Right atrium auricular region (tissue), 2 donors: ENCODE data around the gene ZSCAN26. TPM values are rescaled to one million over a fixed set of nuclear protein-coding genes. Genes with fewer than 3 reads are reported as not detected.

ENCODE experiments used
- DNase-seq: peaks from one replicate; pipeline ENCODE4 v3.0.0-alpha.2; 2019; ENCODE audit warnings: low spot score
- H3K27ac ChIP-seq, 2 donors: fragments of 200-600 bp; sonication (generic); 1 replicate in 1 of 2; 2 replicates in 1 of 2; pipeline ENCODE4 v1.5.1; 2016 to 2019
- H3K27me3 ChIP-seq, 2 donors: fragments of 200-600 bp; sonication (generic); one replicate each; pipeline versions ENCODE4 v1.5.1 to v1.6.0; 2017 to 2019
- H3K36me3 ChIP-seq: fragments of 200-600 bp; sonication (generic); one replicate; pipeline ENCODE4 v1.5.1; 2016
- H3K4me1 ChIP-seq, 2 donors: fragments of 200-600 bp; sonication (generic); one replicate each; pipeline versions ENCODE4 v1.5.1 to v1.6.0; 2017 to 2019
- H3K4me3 ChIP-seq, 2 donors: fragments of 200-600 bp; sonication (generic); 1 replicate in 1 of 2; 2 replicates in 1 of 2; pipeline ENCODE4 v1.5.1; 2017 to 2019; ENCODE audit warnings: mild to moderate bottlenecking in 1 of 2, moderate library complexity in 1 of 2
- H3K9me3 ChIP-seq, 2 donors: fragments of 200-600 bp; sonication (generic); one replicate each; pipeline ENCODE4 v1.5.1; 2019
- total RNA-seq, 2 donors: library from RNA; depleted of rRNA; stranded (reverse); fragments of >200 nt; gene quantifications; one replicate each; pipeline ENCODE4 v1.1.0, GENCODE V29; 2016
- TF ChIP-seq, protein P1 (sequence below), 2 donors: fragments of 200-600 bp; sonication (generic); IDR thresholded peaks; one replicate each; pipeline ENCODE4 v1.5.1; 2019; ENCODE audit warnings: antibody characterized with exemption in 2 of 2

Gene ZSCAN26
- total RNA-seq, 2 donors from 2014 or later: 11.2 to 13.3 TPM

DNA sequence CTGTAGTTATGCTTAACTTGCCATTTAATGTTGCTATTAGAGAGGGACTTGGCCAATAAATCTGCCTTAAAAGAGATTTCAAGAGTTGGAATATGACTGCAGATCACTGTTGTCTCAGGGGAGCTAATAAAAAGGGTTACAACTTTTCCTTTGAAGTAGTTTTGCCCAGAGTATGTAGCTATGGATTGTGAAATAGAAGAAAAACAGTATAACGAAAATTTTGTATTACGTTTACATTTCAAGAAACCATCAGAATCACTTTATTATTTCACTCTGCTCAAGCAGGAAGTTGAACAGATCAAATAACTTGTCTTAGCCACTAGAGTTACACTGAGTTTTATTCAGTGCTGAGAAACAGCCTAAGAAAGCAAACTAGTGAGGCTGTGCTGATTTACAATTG, 3.0 kb upstream of the ZSCAN26 start:
- Histone ChIP-seq H3K4me3 (no peak overlapping the region), H3K27ac (no peak overlapping the region), H3K9me3 (peaks cover 0 to 7% of the 10 kb centered on the region in 2 donors), H3K36me3 (no peaks in the 10 kb centered on the region), H3K4me1 (peaks cover 0 to 30% of the 10 kb centered on the region in 2 donors), H3K27me3 (no peaks in the 10 kb centered on the region)
- TF ChIP-seq, protein P1, sequence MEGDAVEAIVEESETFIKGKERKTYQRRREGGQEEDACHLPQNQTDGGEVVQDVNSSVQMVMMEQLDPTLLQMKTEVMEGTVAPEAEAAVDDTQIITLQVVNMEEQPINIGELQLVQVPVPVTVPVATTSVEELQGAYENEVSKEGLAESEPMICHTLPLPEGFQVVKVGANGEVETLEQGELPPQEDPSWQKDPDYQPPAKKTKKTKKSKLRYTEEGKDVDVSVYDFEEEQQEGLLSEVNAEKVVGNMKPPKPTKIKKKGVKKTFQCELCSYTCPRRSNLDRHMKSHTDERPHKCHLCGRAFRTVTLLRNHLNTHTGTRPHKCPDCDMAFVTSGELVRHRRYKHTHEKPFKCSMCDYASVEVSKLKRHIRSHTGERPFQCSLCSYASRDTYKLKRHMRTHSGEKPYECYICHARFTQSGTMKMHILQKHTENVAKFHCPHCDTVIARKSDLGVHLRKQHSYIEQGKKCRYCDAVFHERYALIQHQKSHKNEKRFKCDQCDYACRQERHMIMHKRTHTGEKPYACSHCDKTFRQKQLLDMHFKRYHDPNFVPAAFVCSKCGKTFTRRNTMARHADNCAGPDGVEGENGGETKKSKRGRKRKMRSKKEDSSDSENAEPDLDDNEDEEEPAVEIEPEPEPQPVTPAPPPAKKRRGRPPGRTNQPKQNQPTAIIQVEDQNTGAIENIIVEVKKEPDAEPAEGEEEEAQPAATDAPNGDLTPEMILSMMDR (IDR thresholded peaks at IDR 0.05): no peak
- DNase-seq: no peak

DNA sequence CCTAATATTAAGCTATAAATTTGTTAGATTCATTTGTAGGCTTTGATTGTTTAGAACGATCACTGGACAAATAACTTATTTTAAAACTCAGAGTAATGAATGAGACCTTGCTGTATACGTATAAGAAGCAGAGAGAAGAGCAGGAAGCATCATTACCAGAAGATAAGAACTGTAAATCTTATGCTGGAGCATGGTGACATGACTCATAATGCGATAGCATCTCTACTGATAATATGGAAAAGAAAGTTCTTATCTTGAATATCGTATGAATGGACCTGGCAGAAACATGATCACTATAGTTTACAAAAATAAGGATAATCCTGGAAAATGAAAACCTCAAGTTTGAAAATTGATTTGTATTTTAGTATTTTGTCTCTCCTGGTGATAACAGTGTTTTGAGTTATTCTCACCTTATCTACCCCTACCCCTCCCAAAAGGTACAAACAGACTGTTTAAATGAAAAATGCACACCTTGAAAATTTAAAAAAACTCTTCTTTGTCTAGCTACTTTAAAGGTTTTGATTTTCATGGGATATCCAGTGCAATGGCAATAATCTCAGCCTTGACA, 2.0 kb upstream of the ZSCAN26 start:
- Histone ChIP-seq H3K4me3 (no peak overlapping the region), H3K27me3 (no peaks in the 10 kb centered on the region), H3K27ac (no peak overlapping the region), H3K36me3 (no peaks in the 10 kb centered on the region), H3K4me1 (peaks cover 0 to 31% of the 10 kb centered on the region in 2 donors), H3K9me3 (peaks cover 0 to 5% of the 10 kb centered on the region in 2 donors)
- TF ChIP-seq, protein P1 (IDR thresholded peaks at IDR 0.05): no peak
- no peak for DNase-seq

DNA sequence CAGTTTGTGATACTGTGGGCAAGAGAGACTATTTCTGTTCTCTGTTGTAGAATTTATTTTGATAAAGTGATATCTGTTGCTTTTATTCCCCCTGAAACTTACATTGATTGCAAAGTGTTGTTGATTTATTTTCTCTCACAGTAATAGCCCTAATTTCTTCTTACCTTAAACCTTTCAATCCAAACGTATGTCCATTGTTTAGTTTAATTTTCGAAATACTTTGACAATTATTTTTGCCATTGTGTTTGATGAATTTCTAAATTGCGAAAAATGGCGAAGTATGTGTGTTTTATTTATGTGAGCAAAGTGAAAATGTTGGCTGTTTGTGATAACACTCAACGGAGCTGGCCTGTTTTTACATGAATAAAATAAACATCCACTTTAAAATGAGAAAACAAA, 381 bp upstream of the ZSCAN26 start:
- H3K27me3 ChIP-seq: no peaks in the 10 kb centered on the region
- peaks cover 0 to 31% of the 10 kb centered on the region in 2 donors for H3K4me1 ChIP-seq
- no peaks in the 10 kb centered on the region for H3K9me3 ChIP-seq
- H3K4me3 ChIP-seq: peak overlapping the region; percentile 76 to 77
- TF ChIP-seq, protein P1 (IDR thresholded peaks at IDR 0.05): no peak
- H3K36me3 ChIP-seq: no peaks in the 10 kb centered on the region
- no peak for DNase-seq
- peak overlapping the region; percentile 87 to 89 for H3K27ac ChIP-seq

DNA sequence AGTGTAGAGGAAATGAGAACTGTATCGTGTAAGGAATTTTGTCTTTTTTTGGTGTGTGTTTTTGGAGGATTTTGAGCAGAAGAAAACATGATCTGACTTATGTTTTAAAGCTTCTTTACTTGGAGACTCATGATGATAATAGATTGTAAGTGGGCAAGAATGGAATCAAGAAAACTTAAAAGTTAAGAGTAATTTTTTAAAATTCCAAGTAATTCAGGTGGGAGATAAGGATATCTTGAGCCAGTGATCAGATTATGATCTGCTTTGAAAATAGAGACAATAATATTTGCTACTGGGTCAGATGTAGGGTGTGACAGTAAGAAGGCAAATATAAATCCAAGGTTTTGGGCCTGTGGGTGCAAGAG, 734 bp downstream of the ZSCAN26 start:
- Histone ChIP-seq H3K4me1 (peaks cover 0 to 31% of the 10 kb centered on the region in 2 donors), H3K9me3 (no peaks in the 10 kb centered on the region), H3K36me3 (peaks cover 11% of the 10 kb centered on the region), H3K27me3 (no peaks in the 10 kb centered on the region), H3K4me3 (peak overlapping the region; percentile 76 to 77), H3K27ac (peak overlapping the region; percentile 87 to 89)
- no peak for DNase-seq
- TF ChIP-seq, protein P1 (IDR thresholded peaks at IDR 0.05): no peak

DNA sequence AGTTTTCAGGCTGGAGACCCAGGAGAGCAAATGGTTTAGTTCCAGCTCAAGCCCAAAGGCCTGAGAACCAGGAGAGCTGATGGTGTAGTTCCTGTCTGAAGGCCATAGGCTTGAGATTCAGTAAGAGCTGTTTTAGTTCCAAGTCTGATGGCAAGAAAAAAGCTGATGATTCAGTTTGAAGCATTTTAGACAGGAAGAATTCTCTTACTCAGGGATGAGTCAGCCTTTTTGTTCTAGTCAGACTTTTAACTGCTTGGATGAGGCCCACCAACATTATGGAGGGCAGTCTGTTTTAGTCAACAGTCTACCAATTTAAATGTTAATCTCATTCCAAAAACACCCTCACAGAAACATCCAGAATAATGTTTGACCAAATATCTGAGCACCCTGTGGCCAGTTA, 2.5 kb downstream of the ZSCAN26 start:
- H3K27ac ChIP-seq: no peak overlapping the region

More for the DNA sequence above, 2.5 kb downstream of the ZSCAN26 start:
- DNase-seq: no peak
- Histone ChIP-seq H3K27me3 (no peaks in the 10 kb centered on the region), H3K36me3 (peaks cover 28% of the 10 kb centered on the region), H3K4me3 (no peak overlapping the region), H3K4me1 (peaks cover 0 to 31% of the 10 kb centered on the region in 2 donors), H3K9me3 (no peaks in the 10 kb centered on the region)
- TF ChIP-seq, protein P1 (IDR thresholded peaks at IDR 0.05): no peak
